Neural cell (in vitro differentiated cells): Measurements from ENCODE around the gene C17orf75. TPM values are rescaled to one million over a fixed set of nuclear protein-coding genes. Genes with fewer than 3 reads are reported as not detected.

Source experiments
- H2AFZ ChIP-seq: fragments of 200-600, 300-800 bp; sonication (generic), shearing (Covaris generic); 2 replicates; pipeline ENCODE4 v1.6.0; 2014; ENCODE audit warnings: low read depth, mild to moderate bottlenecking, antibody characterized with exemption, low read length, moderate library complexity
- H3F3A ChIP-seq: fragments of 200-600 bp; shearing (Covaris generic); 2 replicates; pipeline ENCODE4 v1.6.1; 2016; ENCODE audit warnings: mild to moderate bottlenecking, moderate library complexity, mixed read lengths, antibody characterized with exemption, low read length; ENCODE audit not compliant: insufficient read depth, poor library complexity, severe bottlenecking
- H3K27ac ChIP-seq: fragments of 200-600, 300-800 bp; sonication (generic), shearing (Covaris generic); 2 replicates; pipeline ENCODE4 v1.5.1; 2014; ENCODE audit warnings: mild to moderate bottlenecking, low read length, moderate library complexity
- H3K27me3 ChIP-seq: fragments of 300-800, 200-600 bp; sonication (generic), shearing (Covaris generic); 2 replicates; pipeline ENCODE4 v1.6.0; 2014; ENCODE audit warnings: mild to moderate bottlenecking, low read depth, low read length, moderate library complexity; ENCODE audit not compliant: insufficient read depth
- H3K36me3 ChIP-seq: fragments of 300-800, 200-600 bp; sonication (generic), shearing (Covaris generic); 2 replicates; pipeline ENCODE4 v1.5.1; 2014; ENCODE audit warnings: mild to moderate bottlenecking, antibody characterized with exemption, low read length, moderate library complexity; ENCODE audit not compliant: insufficient read depth
- H3K4me2 ChIP-seq: fragments of 300-800, 200-600 bp; sonication (generic), shearing (Covaris generic); 2 replicates; pipeline ENCODE4 v1.6.0; 2014; ENCODE audit warnings: mild to moderate bottlenecking, low read length
- H3K4me3 ChIP-seq: fragments of 300-800, 200-600 bp; sonication (generic), shearing (Covaris generic); 2 replicates; pipeline ENCODE4 v1.5.1; 2014; ENCODE audit warnings: mild to moderate bottlenecking, low read length, moderate library complexity
- H3K79me2 ChIP-seq: fragments of 200-600 bp; shearing (Covaris generic); replicated peaks from 2 replicates; pipeline ENCODE4 v1.6.0; 2014; ENCODE audit warnings: mild to moderate bottlenecking, low read length, moderate library complexity; ENCODE audit not compliant: insufficient read depth
- H3K9ac ChIP-seq: fragments of 300-800, 200-600 bp; sonication (generic), shearing (Covaris generic); 2 replicates; pipeline ENCODE4 v1.6.1; 2016; ENCODE audit warnings: mild to moderate bottlenecking, low read length, mixed read lengths
- H3K9me2 ChIP-seq: fragments of 200-600 bp; shearing (Covaris generic); 2 replicates; pipeline ENCODE4 v1.6.1; 2016; ENCODE audit warnings: mild to moderate bottlenecking, low read length, mixed read lengths; ENCODE audit not compliant: insufficient read depth
- H3K9me3 ChIP-seq: fragments of 200-600, 300-800 bp; sonication (generic), shearing (Covaris generic); 2 replicates; pipeline ENCODE4 v1.6.1; 2016; ENCODE audit warnings: mild to moderate bottlenecking, mixed run types, low read length, moderate library complexity, mixed read lengths
- H4K20me1 ChIP-seq: fragments of 200-600 bp; shearing (Covaris generic); 2 replicates; pipeline ENCODE4 v1.6.1; 2016; ENCODE audit warnings: mild to moderate bottlenecking, mixed run types; ENCODE audit not compliant: insufficient read depth
- CTCF ChIP-seq: fragments of 450-650 bp; IDR thresholded peaks from 2 replicates; pipeline ENCODE4 v1.5.1; 2014; ENCODE audit warnings: antibody characterized with exemption, mild to moderate bottlenecking, moderate library complexity; ENCODE audit not compliant: poor library complexity, severe bottlenecking
- EP300 ChIP-seq: fragments of 450-650 bp; conservative IDR thresholded peaks from 2 replicates; pipeline ENCODE4 v1.6.1; 2014; ENCODE audit warnings: antibody characterized with exemption, mild to moderate bottlenecking, moderate library complexity; ENCODE audit not compliant: poor library complexity, severe bottlenecking
- MXI1 ChIP-seq: fragments of 450-650 bp; conservative IDR thresholded peaks from 2 replicates; pipeline ENCODE4 v1.6.1; 2014; ENCODE audit warnings: antibody characterized with exemption, mild to moderate bottlenecking; ENCODE audit not compliant: poor library complexity, severe bottlenecking
- RAD21 ChIP-seq: fragments of 450-650 bp; conservative IDR thresholded peaks from 2 replicates; pipeline ENCODE4 v1.6.1; 2014; ENCODE audit warnings: antibody characterized with exemption, mild to moderate bottlenecking, moderate library complexity
- SMC3 ChIP-seq: fragments of 450-650 bp; conservative IDR thresholded peaks from 2 replicates; pipeline ENCODE4 v1.6.1; 2014; ENCODE audit warnings: antibody characterized with exemption, mild to moderate bottlenecking, moderate library complexity; ENCODE audit not compliant: poor library complexity
- TAF1 ChIP-seq: IDR thresholded peaks from 2 replicates; pipeline ENCODE4 v1.6.1; 2012; ENCODE audit warnings: low read depth
- polyA plus RNA-seq: library from polyadenylated mRNA; depleted of rRNA; stranded (reverse); fragments of >200 nt; gene quantifications from 2 replicates; pipeline ENCODE4 v1.2.3, GENCODE V29; 2014
- TF ChIP-seq, protein P1 (sequence below): IDR thresholded peaks from 2 replicates; pipeline ENCODE4 v1.6.1; 2012; ENCODE audit warnings: borderline replicate concordance

The C17orf75 gene
- polyA plus RNA-seq, 1 donor from 2014 or later: 77.0 TPM

GRCh38 chr17:32385121-32385520 lies 43.1 kb upstream of the C17orf75 start:
- H3F3A ChIP-seq: no peaks in the 10 kb centered on the region
- H3K36me3 ChIP-seq: peaks cover 2% of the 10 kb centered on the region

DNA sequence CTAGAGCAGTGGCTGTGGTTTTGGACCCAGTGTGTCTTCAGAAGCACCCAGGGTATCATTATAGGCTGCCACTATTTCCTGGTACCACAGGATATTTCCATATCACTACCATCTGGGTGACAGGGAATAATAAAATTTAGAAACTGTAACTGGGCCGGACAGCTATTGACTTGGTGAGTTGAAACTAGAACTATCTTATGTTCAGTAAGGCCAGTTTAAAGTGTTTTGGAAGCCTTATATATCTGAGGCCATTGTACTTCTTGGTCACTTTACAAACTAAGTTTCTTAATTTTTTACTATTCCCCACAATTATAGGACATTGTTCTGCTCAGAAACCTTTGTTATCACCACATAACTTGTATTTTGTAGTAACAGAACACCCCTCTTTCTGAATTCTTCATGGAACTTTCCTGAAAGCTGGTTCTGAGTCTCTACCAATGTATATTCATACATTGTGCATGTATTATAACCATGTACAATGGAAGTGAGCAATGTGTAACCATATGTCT lies 42.0 kb upstream of the C17orf75 start:
- Histone ChIP-seq H3K9ac (no peak overlapping the region), H3K27me3 (no peaks in the 10 kb centered on the region), H2AFZ (no peak overlapping the region), H4K20me1 (no peaks in the 10 kb centered on the region), H3K4me2 (no peak overlapping the region), H3K79me2 (no peaks in the 10 kb centered on the region), H3F3A (no peaks in the 10 kb centered on the region), H3K4me3 (no peak overlapping the region), H3K9me3 (no peaks in the 10 kb centered on the region), H3K36me3 (peaks cover 4% of the 10 kb centered on the region), H3K9me2 (no peaks in the 10 kb centered on the region), H3K27ac (no peak overlapping the region)
- TF ChIP-seq RAD21 (no peak), CTCF (no peak), SMC3 (no peak)

More at GRCh38 chr17:32385121-32385520, 43.1 kb upstream of the C17orf75 start:
- no peak overlapping the region for H3K27ac ChIP-seq
- no peak overlapping the region for H3K9ac ChIP-seq
- no peak for TF ChIP-seq CTCF
- TF ChIP-seq EP300: no peak
- TF ChIP-seq RAD21: no peak
- no peak for TF ChIP-seq TAF1
- TF ChIP-seq, protein P1, sequence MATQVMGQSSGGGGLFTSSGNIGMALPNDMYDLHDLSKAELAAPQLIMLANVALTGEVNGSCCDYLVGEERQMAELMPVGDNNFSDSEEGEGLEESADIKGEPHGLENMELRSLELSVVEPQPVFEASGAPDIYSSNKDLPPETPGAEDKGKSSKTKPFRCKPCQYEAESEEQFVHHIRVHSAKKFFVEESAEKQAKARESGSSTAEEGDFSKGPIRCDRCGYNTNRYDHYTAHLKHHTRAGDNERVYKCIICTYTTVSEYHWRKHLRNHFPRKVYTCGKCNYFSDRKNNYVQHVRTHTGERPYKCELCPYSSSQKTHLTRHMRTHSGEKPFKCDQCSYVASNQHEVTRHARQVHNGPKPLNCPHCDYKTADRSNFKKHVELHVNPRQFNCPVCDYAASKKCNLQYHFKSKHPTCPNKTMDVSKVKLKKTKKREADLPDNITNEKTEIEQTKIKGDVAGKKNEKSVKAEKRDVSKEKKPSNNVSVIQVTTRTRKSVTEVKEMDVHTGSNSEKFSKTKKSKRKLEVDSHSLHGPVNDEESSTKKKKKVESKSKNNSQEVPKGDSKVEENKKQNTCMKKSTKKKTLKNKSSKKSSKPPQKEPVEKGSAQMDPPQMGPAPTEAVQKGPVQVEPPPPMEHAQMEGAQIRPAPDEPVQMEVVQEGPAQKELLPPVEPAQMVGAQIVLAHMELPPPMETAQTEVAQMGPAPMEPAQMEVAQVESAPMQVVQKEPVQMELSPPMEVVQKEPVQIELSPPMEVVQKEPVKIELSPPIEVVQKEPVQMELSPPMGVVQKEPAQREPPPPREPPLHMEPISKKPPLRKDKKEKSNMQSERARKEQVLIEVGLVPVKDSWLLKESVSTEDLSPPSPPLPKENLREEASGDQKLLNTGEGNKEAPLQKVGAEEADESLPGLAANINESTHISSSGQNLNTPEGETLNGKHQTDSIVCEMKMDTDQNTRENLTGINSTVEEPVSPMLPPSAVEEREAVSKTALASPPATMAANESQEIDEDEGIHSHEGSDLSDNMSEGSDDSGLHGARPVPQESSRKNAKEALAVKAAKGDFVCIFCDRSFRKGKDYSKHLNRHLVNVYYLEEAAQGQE: no peak
- TF ChIP-seq MXI1: no peak
- no peak overlapping the region for H3K4me3 ChIP-seq
- H3K79me2 ChIP-seq: no peaks in the 10 kb centered on the region
- H3K9me2 ChIP-seq: no peaks in the 10 kb centered on the region
- no peak overlapping the region for H2AFZ ChIP-seq
- no peak overlapping the region for H3K4me2 ChIP-seq
- no peaks in the 10 kb centered on the region for H4K20me1 ChIP-seq
- no peaks in the 10 kb centered on the region for H3K27me3 ChIP-seq
- H3K9me3 ChIP-seq: no peaks in the 10 kb centered on the region
